NT2/D1 (cell line): ENCODE results near the gene NTN1.

Source experiments
- SUZ12 ChIP-seq: IDR thresholded peaks from 2 replicates; pipeline ENCODE4 v1.6.1; 2011; ENCODE audit not compliant: insufficient read length, insufficient read depth; ENCODE audit errors: extremely low read depth
- ZNF274 ChIP-seq: IDR thresholded peaks from 2 replicates; pipeline ENCODE4 v1.6.1; 2011; ENCODE audit warnings: mild to moderate bottlenecking, low read depth, low read length

DNA sequence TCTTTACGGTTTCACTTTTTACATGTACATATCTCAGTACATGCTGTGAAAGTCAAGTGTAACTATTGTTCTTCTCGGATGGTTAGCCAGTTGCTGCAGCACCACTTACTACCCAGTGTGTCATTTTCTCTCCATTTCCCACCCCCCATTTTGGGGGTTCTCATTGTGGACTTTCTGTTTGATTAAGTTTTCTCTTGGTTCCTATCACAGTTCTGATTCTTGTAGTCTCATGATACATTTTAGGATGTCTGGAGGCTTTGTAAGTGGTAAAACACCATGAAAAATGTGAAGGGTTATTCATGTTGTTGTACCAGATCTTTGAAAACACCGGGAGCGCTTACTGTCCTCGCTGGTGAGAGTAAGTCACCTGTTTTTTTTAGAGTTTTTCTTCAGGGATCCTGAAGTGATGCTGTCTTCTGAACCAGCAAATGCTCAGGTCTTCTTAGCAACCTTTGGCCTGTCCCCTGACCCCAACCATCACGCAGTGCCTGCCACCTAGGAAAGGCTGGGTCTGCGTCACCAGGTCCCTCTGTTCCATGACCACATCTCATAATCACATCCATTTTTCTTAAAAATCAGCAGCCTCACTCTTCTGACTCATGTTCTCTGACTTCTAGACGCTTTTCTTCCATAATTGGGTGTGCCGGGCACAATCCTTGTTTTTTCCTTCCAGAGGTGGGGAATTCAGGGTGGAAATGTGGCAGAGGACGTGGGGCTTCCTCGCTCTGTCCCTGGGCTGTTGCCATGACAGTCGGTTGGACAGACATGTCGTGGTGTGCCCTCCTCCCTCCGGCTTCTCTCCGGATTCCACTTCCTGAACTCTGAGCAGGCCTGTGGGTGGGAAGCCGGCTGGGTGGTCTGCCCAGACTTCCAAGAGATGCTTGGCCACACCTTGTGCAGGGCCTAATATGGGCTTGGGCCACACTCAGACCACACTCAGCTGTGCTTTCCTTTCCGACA is 102.6 kb downstream of the NTN1 start:
- no peak for TF ChIP-seq ZNF274
- TF ChIP-seq SUZ12, result no peak
